A172 (cell line): ENCODE data around the gene CDKN3. TPM values are rescaled to one million over a fixed set of nuclear protein-coding genes. Genes with fewer than 3 reads are reported as not detected.
A peak's percentile ranks its signal among the peaks of the same experiment; 100 is the strongest.

ENCODE experiments used
- DNase-seq: peaks from one replicate; pipeline ENCODE4 v3.0.0-alpha.2; 2015; ENCODE audit warnings: low spot score
- total RNA-seq: library from RNA; depleted of rRNA; stranded (reverse); fragments of >200 nt; shearing (Covaris generic); gene quantifications from 2 replicates; pipeline ENCODE4 v1.2.3, GENCODE V29; 2014; rRNA removed

The CDKN3 gene, protein sequence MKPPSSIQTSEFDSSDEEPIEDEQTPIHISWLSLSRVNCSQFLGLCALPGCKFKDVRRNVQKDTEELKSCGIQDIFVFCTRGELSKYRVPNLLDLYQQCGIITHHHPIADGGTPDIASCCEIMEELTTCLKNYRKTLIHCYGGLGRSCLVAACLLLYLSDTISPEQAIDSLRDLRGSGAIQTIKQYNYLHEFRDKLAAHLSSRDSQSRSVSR
- 104 and 166 TPM in 2 replicates for total RNA-seq

DNA sequence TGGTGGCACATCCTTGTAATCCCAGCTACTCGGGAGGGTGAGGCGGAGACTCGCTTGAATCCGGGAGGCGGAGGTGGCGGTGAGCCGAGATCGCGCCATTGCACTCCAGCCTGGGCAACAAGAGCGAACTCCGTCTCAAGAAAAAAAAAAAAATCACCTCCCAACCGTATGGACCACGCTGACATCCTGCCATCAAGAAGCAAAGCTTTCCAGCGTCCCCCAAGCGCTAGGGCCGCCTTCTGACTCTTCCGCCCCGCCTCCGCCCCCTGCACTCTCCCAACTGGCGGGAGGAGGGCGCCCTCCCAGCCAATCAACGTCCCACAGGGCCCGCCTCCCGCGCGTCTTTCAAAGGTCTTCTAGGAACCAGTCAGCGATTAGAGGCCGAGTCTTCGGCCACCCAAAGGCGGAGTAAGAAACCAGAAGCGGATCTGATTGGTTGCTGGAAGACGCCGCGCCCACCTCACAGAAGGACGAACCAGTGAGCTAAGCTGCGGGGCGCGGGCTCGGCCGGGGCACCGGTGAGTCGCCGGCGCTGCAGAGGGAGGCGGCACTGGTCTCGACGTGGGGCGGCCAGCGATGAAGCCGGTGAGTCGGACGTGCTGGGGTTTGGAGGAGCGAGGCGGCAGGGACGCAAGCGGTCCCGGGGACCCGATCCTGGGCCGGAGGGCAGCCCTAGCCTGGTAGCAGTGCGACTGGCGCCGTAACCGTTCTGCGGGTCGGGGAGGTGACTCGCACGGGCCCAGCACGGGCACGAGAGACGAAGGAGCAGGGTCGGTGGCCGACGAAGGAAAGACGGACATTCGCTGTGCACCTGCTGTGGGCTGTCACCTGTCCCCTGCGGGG, at the start of gene CDKN3:
Gene CDKN3 (plus strand): TSS at position 515 of the 843 bp plus-strand sequence. CDS start 62 bp downstream, at position 577.
- DNase-seq: peak; percentile 95

DNA sequence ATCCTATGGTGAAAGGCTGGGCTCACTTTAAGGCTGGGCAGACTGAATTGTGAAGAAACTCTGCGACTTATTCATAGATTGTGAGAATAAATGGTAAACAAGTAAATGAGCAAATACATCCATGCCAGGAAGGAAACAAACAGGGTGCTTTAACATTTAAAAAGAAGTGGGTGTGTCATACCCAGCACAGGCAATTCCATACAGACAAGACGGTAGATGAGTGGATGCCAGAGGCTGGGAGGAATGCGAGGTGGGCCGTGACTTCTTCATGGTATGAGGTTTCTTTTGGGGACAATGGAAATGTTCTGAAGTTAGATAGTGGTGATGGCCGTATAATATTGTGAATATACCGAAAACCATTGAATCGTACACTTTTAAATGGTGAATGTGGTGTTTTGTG, 49.8 kb upstream of the CDKN3 start:
- no peak for DNase-seq

DNA sequence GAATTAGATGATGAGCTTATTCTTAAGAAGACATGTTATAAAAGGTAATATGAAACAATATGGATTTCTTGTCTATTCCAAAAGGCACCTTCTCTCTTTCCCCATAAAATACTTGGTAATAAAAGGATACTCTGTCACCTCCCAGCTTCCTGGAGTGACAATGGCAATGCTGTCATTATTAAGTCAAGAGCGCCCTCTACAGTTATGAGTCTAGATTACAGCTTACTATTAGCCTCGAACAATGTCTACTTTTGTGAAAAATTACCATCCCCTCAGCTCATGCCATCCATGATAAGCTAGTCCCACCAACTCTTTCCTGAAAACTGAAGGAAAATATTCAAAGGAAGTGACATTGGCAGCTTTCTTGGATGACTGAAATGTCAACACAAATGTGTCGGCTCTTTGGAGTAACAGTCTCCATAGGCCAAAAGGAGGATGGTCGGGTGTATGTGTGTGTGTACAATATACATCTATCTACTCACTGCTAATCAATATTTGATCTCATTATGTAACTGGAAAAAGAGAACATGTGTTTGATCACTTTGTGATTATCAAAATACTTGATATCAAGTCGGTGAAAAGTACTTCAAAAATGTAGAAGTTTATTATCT, 48.7 kb upstream of the CDKN3 start:
- peak; percentile 40 for DNase-seq

DNA sequence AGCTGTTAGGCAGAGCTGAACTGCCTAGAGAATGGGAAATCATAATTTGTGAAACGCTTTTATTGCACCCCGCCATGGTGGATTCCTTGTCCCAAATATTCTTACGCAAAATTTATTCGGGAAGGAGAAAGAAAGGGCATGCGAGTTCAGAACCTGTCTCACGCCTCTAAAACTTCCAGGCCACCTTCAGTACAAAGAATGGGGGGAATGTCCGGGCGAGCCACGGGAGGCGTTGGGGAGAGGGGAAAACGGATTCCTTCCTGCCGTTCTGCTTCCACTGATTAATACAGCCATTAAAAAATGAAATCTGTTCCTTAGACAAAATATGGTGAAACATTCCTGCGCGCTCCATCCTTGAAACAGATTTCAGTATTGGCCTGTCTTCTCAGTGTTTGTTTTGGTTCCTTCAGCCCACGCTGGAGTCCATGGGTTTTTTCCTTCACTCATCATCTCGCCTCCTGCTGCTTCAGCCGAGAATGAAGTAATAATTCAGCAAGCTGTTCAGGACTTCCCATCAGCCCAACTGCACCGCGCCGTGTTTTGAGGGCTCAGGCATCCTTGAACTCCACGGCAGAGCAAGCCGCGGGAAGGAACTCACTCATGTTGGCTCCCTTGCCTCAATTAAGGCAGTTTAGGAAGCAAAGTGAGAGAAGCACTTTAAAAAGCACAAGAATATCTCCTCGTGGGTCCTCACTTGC, 47.7 kb upstream of the CDKN3 start:
- DNase-seq: no peak

- no peak for DNase-seq
Observed at GRCh38 chr14:54349713-54350112, 47.1 kb upstream of the CDKN3 start.

DNA sequence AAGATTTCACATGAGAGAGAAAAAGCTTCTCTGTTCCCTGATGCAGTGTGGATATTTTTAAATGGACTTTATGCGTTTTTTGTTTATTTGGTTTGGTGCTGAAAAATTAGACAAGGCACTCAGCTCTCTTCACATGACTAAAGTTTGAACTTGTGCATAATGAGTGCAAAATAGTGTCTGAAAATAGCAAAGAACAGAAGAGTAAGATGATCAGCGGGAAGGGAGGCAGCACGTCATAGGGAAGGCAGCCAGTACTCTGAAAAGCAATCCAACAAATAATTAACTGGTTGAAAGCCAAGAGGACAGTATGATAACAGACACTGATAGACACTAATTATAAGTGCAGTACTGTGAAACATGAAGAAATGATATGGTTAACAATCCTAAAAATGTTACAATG, 46.6 kb upstream of the CDKN3 start:
- DNase-seq: no peak

- DNase-seq: no peak
Observed at GRCh38 chr14:54353266-54353665, 43.5 kb upstream of the CDKN3 start.

DNA sequence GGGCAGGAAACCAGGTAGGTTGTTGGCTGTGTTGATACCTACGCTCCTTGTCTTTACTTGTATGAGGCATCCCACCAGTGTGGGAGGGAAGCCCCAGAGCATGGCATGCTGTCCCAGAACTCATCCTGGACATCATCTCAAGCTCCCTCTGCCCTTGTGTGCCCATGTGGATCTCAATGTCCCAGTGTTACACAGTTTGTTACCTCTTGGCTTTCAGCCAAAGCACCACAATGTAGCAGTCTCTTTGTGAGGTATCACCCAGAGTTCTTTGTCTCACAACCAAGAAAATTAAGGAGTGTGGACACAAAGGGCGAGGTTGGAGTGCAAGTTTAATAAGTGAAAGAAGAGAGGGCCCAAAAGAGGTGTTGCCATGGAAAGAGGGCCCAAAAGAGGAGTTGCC, 43.1 kb upstream of the CDKN3 start:
- no peak for DNase-seq

DNA sequence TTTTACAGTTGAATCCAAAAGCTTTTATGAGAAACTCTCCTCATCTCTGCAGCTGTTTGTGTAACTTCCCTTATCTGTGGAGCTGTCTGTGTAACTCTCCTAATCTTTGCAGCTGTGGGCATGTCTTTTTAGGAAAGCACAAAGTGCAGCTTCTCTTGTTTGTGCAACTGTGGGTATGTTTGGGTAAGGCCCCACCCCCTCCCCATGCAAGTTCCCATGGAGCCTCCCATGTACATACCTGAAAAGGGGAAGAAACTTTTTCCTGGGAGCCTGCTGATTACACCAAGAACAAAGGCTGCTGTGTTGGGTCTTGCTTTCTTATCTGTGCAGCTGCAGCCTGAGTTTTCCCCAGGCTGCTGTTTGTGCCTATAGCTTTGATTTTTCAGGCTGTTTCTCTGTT, 42.7 kb upstream of the CDKN3 start:
- DNase-seq: no peak

GRCh38 chr14:54354968-54355641, 41.7 kb upstream of the CDKN3 start:
- DNase-seq: no peak

GRCh38 chr14:54355698-54356097, 41.1 kb upstream of the CDKN3 start:
- DNase-seq: no peak

DNA sequence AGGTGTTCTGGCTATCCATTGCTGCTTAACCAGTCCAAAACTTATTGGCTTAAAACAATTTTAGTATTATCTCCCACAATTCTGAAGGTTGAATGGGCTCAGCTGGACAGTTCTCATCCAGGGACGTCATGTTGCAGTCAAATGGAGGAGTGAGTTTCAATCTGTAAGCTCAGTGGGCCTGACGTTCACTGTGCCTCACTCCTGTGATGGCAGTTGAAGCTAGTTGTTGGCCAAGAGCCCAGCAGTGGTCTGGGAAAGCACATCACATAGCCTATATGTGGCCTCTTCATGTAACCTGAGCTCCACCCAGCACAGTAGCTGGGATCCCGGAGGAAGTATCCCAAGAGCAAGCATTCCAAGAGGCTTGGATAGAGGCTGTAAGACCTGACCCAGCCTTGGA, 40.6 kb upstream of the CDKN3 start:
- DNase-seq: no peak

- DNase-seq: no peak
Observed at GRCh38 chr14:54360667-54361066, 36.1 kb upstream of the CDKN3 start.

- DNase-seq: no peak
Observed at GRCh38 chr14:54362089-54362504, 34.7 kb upstream of the CDKN3 start.

GRCh38 chr14:54362759-54363437, 33.9 kb upstream of the CDKN3 start:
- no peak for DNase-seq

DNA sequence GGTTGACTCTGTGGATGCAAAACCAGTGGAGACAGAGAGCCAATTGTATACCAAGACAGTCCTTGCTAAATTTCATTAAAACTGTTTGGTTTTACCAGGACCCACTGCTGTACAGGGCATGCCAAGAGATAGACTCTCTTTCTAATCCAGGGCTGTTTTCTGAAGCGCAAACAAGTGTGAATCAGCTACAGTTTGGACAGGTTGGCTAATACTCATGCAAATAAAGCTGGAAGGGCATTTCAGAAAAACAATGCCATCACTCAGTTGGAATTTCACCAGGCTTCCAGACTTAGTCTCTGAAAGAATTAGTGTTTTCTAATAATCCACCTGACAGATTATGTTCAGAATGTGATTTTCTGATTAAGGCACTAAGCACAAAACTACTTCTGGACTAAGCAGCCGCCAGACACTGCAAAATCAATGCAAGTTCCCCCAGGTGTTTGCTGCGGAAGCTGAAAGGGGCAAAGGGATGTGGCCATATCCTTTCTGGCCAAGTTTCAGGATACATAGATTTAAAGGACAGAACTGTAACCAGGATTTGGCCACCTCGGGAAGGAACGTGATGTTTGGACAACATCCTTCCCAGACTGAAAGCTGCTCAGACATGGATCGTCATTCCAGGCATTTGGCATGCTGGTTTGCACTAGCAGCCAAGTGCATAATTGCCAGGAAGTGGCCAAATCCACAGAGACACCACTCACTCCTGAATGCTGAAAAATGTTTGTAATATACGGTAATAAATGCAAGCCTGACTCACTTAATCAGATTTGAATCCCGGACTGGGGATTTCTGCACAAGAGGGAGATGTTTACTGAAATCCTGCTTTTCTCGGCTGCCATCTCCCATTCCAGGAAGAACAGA, 32.0 kb upstream of the CDKN3 start:
- peak; percentile 61 for DNase-seq

DNA sequence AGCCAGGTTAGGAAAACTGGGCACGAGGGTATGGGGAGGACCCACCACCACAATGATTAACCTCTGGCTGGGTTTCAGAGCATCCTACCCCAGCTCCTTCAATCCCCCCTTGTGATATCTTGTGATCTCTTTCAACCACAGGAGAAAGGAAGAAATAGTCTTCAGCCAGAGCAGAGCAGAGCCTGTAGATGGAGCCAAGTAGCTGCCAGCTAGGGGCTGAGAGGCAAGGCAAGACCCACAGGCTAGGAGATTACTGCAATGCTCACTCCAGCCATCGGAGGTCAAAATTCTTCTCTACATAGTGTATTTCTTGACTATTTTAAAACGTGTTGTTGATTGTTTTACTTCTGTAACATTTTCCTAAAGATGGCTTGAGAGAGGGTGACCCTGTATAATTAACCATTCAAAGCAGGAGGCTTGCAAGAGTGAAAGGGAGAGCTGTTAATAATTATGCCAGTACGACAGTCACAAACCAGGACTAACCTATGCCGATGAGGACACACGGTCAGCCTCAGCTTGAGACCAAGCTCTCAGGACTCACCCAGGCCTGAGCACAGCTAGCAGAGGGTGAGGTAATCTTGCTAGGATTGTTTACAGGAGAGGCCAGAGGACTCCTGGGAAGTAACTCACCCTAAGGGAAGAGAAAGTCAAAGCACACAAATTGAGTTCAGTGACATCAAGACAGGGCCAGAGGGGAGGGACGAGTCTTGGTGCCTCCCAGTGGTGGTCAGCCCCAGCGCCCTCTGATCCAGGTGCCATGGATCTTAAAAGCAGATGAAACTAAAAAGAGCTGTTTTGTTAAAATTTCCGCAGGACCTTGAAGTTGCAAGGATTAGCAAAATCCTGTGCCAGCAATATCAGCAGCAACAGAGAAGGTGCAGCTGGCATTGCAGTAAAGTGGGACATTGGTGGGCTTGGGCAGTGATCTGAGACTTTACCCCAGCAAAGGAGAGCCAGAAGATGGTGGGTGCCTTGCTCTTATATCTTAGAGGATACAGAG, 29.8 kb upstream of the CDKN3 start:
- DNase-seq: no peak

DNA sequence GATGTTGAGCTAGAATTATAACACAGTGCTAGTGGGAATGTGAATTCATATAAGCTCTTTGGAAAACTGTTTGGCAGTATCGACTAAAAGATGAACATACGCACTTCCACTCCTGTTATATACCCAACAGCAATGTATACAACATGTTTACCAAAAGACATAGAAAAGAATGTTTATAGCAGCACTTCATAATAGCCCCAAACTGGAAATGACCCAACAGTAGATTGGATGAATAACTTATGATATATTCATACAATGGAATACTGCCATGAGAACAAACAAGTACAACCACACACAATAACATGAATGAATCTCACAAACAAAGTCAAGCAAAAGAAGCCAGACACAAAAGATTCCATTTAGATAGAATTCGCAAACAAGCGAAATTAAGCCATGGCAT, 28.5 kb upstream of the CDKN3 start:
- no peak for DNase-seq

DNA sequence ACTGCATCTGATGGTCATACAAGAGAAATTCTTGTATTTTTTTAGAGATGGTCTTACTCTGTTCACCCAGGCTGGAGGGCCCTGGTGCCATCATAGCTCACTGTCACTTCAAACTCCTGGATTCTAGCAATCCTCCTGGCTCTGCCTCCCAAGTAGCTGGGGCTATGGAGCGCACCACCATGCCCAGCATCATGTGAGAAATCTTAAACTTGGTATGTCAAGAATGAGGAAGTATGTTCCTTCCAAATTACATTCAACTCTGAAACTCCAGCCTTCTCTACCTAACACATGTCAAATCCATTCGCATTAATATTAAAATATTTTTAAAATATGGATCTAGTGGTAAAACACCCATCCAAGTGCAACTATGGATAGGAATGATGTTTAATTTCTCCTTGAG, 27.5 kb upstream of the CDKN3 start:
- DNase-seq: no peak
